GM18861 (cell line): ENCODE results near the gene LTBP4.
"Not testable (repeated sequence)": the region's sequence is repeated elsewhere in the genome, so short reads cannot be mapped to it uniquely, and the experiment has no call there.

ENCODE experiments used
- ATAC-seq: cut with Tn5 transposase; IDR thresholded peaks from one replicate; pipeline ENCODE4 v1.9.1; 2021; ENCODE audit not compliant: unreplicated experiment

The LTBP4 gene

DNA sequence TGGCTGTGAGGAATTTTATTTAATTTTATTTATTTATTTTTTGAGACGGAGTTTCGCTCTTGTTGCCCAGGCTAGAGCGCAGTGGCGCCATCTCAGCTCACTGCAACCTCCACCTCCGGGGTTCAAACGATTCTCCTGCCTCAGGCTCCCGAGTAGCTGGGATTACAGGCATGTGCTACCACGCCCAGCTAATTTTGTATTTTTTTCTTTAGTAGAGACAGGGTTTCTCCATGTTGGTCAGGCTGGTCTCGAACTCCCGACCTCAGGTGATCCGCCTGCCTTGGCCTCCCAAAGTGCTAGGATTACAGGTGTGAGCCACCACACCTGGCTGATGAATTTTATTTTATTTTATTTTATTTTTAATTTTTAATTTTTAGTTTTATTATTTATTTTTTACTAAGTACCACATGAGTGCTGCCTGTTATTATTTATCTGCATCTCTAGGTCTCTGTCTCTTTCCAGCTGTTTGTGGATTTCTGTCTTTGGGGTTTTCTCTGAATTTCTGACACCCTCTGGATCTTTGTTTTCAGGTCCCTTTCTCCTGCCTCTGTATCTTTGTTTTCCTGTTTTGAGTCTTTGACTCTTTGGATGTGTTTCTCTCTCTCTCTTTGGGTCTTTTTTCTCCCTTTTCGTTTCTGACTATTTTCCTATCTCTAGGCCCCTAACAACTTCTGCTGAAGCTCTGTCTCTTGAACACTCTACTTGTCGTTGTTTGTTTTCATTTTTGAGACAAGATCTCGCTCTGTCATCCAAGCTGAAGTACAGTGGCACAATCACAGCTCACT, 23.4 kb downstream of the LTBP4 start:
- ATAC-seq, result not testable (repeated sequence)

DNA sequence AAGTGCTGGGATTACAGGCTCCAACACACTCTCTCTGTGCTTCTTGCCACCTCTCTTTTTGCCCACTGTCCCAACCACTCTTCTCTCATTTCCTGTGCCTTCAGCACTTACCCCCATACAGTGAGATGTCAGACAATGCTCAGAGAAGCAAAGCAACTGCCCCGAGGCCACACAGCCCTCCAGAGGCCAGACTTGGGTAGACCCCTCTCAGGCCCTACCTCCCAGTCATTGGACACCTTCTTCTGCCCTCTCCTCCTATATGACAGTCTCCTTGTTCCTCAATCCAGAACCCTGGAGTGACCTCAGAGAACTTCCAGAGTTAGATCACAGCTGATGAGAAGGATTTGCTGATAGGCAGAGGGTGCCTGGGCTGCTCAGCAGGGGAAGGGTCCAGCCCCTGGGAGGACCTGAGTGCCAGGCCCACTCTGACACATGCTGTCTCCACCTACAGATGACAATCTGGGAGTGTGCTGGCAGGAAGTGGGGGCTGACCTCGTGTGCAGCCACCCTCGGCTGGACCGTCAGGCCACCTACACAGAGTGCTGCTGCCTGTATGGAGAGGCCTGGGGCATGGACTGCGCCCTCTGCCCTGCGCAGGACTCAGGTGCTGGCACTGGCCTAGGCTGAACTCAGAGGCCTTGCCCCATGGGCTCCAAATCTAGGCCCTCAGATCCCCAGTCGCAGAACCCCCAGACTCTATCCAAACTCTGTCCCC, 24.4 kb downstream of the LTBP4 start:
- no peak for ATAC-seq

DNA sequence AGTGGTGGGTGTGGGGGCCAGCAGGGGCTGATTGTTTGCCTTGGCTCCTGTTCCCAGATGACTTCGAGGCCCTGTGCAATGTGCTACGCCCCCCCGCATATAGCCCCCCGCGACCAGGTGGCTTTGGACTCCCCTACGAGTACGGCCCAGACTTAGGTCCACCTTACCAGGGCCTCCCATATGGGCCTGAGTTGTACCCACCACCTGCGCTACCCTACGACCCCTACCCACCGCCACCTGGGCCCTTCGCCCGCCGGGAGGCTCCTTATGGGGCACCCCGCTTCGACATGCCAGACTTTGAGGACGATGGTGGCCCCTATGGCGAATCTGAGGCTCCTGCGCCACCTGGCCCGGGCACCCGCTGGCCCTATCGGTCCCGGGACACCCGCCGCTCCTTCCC, 25.7 kb downstream of the LTBP4 start:
- ATAC-seq, result no peak

DNA sequence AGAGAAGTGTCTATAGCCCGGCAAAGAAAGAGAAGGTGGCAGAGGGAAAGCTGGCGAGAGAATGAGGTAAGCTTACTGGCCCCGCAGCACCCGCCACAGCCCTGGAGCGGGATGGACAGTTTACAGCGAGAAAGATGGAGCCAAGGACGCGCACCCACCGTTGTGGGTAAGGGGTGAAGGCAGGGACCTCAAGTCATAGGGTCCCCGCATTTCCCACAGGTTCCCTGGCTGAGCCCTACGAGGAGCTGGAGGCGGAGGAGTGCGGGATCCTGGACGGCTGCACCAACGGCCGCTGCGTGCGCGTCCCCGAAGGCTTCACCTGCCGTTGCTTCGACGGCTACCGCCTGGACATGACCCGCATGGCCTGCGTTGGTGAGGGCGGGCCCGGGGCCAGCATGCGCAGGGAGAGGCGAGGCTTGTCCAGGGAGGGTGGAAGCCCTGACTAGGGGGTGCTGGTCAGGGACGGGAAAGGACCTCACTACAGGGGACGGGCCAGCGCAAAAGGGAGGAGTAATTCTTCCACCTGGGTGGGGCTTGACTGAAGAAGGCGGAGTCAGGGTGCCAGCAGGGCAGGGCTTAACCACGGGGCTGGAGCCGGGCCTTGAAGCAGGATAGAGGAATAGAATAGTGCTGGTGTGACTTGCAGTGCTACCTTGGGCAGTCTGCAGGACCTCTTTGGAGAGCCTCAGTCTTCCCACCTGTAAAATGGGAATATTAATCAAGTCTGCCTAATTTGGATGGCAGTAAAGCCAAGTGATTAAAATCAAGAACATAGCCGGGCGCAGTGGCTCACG, 26.5 kb downstream of the LTBP4 start:
- ATAC-seq, result no peak

DNA sequence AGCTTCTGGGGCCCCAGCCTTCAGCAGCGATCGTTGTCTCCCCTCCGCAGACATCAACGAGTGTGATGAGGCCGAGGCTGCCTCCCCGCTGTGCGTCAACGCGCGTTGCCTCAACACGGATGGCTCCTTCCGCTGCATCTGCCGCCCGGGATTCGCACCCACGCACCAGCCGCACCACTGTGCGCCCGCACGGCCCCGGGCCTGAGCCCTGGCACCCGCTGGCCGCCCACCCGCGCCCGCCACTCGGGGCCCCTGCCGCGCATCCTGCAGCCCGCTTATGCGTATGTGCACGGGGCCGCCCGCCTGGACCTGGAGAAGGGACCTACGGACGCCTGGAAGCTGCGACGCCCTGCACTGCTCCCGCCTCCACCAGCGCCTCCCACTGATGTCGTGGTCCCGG, 28.2 kb downstream of the LTBP4 start:
- no peak for ATAC-seq

DNA sequence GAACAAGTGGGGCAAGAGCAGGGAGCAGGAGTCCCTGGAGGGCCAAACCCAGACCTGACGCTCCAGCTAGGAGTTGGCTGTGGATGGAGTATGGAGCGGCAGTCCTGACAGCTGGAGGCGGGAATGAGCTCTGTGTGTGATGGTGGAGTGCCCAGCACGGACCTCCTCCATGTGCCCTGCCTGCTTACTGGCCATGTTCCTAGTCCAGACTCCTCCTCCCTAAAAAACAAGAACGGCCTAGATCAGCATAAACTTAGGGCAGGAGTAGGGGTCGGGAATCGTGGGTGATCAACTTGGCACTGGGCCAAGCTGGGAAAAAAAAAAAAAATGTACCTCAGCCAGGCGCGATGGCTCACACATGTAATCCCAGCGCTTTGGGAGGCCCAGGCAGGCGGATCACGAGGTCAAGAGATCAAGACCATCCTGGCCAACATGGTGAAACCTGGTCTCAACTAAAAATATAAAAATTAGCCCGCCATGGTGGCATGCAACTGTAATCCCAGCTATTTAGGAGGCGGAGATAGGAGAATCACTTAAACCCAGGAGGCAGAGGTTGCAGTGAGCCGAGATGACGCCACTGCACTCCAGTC, 29.5 kb downstream of the LTBP4 start:
- ATAC-seq, result no peak

DNA sequence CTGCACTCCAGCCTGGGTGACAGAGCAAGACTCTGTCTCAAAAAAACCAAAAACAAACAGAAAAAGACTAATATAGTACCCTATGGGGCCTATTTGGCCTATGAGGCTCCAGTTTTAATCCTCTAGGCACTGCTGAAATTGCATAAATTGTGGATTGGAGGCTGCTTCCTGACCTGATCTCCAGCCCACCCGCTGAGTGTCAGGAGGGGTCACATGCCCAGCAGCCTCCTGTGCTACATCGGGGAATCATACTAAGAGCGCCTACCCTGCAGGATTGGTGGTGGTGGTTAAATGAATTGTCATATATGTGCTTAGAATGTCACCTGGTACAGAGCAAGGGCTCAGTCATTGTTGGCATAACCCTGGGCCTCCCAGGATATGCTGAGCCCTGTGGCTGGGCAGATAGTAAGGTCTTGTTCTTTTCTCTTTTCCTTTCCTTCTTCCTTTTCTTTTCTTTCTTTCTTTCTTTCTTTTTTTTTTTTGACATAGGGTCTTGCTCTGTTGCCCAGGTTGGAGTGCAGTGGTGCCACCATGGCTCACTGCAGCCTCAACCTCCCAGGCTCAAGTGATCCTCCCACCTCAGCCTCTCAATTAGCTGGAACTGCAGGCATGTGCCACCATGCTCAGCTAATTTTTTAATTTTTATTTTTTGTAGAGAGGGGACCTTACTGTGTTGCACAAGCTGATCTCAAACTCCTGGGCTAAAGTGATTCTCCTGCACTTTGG, 31.3 kb downstream of the LTBP4 start:
- no peak for ATAC-seq

DNA sequence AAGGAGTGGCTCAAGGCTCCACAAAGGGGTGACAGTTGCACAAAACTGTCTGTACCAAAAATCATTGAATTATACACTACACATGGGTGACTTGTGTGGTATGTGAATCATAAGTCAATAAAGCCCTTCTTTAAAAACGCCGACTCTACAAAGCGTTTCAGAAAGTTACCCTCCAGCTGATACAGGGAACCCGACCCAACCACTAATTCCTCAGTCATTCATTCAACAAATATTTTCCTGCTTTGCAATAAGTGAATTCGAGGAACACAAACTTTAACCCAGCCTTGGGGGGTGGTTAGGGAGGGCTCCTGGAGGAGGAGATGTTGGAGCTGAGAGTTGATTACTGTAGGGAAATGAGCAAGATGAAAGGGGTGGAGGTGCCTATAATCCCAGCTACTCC, 32.0 kb downstream of the LTBP4 start:
- ATAC-seq, result no peak

DNA sequence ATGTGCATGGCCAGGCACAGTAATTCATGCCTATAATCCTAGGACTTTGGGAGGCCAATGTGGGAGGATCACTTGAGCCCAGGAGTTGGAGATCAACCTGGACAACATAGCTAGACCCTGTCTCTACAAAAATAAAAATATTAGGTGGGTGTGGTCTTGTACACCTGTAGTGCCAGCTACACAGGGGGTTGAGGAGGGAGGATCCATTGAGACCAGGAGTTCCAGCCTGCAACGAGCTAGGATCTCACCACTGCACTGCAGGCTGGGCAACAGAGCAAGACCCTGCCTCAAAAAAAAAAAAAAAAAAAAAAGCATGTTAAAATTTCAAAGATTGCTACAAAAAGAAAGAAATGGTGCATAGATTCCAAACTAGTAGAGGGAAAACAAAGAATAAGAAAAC, 37.2 kb downstream of the LTBP4 start:
- ATAC-seq, result no peak

DNA sequence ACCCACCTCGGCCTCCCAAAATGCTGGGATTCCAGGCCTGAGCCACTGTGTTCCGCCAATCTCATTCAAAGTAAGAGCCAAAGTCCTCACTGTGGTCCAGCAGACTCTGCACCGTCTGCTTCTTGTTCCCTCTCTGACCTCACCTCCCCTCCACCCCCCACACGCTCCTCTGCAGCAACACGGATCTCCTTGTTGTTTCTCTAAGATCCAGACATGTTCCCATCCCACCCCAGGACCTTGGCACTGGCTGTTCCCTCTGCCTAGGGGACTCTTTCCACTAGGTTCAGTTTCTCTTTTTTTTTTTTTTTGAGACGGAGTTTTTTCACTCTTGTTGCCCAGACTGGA, 38.4 kb downstream of the LTBP4 start:
- no peak for ATAC-seq

DNA sequence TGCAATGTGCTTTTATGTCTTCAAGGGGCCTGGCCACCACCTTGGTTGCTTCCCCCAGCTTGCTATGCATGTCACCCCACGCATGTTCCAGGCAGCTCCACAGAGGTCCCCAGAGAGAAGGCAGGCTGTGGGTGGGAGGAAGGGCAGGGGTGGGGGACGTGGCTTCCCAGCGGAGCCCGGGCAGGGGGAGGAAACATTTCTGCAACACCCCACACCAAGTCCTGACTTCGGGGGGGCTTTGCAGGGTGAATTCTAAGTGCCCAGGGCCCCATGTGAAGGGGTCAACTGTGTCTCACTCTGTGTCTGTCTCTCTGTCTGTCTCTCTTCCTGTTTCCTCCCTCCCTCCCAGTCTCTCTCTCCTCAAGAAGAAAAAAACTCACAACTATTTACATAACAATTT, 39.6 kb downstream of the LTBP4 start:
- no peak for ATAC-seq

DNA sequence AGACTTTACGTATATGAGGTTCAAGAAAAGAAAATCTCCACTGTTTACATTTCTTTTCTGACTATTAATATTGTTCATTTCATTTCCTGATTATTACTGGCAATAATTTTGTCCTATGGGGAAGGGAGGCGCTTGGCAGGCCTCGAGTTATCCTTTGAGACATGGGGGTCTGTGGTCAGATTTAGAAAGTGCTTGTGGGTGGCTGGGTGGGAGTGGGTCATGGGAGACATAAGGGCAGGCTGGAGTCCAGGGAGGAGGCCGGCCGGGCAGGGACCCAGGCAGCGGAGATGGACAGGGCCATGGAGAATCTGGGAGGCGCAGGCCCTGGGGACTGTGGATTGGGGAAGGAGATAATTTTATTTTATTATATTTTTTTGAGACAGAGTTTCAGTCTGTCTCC, 40.1 kb downstream of the LTBP4 start:
- no peak for ATAC-seq

DNA sequence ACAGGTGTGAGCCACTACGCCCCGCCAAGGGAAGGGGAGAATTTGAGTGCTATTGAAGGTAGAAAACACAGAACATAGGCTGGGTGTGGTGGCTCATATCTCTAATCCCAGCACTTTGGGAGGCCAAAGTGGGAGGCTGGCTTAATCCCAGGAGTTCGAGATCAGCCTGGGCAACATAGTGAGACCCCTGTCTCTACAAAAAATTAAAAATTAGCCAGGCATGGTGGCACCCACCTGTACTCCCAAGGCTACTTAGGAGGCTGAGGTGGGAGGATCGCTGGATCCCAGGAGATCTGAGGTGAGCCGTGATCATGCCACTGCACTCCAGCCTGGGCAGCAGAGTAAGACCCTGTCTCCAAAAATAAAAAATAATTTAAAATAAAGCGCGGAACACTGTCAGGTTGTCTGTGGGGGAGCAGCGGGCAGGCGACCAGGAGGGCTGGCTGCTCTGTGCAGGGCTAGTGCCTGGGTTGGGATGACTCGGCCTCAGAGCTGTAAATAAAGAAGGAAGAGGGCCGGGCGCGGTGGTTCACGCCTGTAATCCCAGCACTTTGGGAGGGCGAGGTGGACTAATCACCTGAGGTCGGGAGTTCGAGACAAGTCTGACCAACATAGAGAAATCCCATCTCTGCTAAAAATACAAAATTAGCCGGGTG, 41.0 kb downstream of the LTBP4 start:
- ATAC-seq, result no peak

DNA sequence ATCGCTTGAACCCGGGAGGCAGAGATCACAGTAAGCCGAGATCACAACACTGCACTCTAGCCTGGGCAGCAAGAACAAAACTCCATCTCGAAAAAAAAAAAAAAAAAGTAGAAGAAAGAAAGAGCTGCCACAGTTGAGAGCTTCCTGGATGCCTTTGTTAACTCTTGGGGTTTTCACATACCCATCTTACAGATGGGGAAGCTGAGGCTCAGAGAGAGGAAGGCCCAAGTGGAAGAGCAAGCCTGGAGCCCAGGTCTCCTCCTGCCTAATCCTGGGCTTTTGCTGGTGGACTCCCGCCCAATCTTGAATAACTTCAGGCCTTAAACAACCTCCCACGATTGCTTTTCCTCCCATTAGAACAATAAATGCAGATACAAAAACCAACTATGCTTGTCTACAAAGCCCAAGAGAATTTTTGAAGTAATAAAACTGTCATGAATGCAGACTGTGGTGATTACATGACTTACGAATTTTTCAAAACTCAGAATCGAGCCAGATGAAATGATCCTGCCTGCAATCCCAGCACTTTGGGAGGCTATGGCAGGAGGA, 41.7 kb downstream of the LTBP4 start:
- ATAC-seq, result no peak

DNA sequence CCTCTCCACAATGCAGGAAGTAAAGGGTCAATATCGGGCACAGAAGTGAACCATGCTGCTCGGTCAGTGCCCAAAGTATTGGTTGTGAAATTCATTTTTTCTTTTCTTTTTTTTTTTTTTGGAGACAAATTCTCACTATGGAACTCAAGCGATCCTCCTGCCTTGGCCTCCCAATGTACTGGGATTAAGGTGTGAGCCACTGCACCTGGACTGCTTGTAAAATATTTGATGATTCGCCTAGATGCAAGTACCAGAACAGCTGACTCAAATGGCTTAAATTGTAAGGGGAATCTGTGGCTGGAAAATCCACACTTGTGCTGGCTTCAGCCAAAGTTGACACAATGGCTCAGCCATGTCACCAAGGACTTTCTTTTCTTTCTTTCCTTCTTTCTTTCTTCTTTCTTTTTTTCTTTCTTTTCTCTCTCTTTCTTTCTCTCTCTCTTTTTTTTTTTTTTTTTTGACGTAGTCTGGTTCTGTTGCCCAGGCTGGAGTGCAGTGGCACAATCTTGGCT, 45.6 kb downstream of the LTBP4 start:
- ATAC-seq, result no peak

DNA sequence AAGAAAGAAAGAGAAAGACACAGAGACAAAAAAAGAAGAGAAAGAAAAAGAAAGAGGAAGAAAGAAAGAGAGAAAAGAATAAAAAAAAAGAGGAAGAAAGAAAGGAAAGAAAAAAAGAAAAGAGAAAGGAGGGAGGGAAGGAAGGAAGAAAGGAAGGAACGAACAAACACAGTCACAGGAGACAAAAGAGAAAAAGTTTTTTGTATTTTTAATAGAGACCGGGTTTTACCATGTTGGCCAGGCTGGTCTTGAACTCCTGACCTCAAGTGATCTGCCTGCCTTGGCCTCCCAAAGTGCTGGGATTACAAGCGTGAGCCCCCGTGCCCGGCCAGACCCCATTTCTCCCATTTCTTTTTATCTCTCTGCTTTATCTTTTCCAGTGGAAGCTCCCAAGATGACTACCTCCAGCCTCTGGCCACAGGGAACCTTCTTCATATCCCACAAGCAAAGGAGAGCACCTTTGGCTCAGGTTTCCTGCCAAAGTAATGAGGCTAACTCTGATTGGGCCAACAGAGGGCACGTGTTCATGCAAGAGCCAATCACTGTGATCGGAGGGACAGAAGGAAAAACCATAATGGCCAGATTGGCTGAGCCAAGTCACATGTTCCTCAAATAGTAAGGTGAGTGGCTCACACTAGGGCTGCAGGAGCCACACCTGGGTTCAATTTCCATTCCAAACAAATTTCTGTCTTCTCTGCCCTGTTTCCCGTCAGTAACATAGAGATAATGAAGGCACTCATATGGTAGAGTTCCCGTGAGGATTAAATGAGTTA, 48.9 kb downstream of the LTBP4 start:
- not testable (repeated sequence) for ATAC-seq

DNA sequence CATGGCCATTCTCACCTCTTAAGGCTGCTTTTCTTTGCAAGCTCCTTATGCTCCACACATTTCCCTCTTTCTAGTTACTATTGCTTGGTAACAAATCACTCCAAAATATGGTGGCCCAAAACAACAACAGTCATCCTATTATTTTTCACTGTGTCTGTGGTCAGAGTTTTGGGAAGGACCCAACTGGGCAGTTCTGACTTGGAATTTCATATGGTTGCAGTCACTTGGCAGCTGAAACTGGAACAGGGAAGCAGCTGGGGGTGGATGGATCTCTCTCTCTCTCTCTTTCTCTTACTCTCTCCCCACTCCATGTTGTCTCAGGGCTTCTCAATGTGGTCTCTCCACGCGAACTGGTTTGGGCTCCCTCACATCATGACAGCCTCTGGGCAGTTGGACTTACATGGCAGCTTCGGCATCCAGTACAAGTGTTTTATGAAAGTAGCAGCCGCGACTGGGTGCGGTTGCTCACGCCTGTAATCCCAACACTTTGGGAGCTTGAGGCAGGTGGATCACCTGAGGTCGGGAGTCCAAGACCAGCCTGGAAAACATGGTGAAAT, 49.7 kb downstream of the LTBP4 start:
- no peak for ATAC-seq

DNA sequence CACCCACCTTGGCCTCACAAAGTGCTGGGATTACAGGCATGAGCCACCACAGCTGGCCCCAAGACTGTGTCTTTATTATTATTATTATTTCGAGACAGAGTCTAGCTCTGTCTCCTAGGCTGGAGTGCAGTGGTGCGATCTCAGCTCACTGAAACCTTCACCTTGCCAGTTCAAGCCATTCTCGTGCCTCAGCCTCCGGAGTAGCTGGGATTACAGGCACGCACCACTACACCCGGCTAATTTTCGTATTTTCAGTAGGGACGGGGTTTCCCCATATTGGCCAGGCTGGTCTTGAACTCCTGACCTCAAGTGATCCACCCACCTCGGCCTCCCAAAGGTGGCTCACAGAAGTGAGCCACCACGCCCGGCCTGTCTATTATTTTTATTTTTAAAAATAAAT, 51.1 kb downstream of the LTBP4 start:
- ATAC-seq, result not testable (repeated sequence)

DNA sequence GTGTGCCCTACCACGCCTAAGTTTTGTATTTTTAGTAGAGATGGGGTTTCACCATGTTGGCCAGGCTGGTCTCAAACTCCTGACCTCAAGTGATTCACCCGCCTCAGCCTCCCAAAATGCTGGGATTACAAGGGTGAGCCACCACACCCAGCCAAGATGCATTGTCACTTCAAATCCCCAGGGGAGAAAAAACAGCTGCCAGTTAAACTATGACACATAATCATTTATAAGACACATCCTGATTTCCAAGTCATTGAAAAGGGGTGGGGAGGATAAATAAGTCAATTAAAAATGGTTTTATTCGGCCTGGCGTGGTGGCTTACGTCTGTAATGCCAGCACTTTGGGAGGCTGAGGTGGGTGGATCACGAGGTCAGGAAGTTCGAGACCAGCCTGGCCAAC, 54.5 kb downstream of the LTBP4 start:
- ATAC-seq, result not testable (repeated sequence)
